Measurements from ENCODE around the gene RBM20.

DNA sequence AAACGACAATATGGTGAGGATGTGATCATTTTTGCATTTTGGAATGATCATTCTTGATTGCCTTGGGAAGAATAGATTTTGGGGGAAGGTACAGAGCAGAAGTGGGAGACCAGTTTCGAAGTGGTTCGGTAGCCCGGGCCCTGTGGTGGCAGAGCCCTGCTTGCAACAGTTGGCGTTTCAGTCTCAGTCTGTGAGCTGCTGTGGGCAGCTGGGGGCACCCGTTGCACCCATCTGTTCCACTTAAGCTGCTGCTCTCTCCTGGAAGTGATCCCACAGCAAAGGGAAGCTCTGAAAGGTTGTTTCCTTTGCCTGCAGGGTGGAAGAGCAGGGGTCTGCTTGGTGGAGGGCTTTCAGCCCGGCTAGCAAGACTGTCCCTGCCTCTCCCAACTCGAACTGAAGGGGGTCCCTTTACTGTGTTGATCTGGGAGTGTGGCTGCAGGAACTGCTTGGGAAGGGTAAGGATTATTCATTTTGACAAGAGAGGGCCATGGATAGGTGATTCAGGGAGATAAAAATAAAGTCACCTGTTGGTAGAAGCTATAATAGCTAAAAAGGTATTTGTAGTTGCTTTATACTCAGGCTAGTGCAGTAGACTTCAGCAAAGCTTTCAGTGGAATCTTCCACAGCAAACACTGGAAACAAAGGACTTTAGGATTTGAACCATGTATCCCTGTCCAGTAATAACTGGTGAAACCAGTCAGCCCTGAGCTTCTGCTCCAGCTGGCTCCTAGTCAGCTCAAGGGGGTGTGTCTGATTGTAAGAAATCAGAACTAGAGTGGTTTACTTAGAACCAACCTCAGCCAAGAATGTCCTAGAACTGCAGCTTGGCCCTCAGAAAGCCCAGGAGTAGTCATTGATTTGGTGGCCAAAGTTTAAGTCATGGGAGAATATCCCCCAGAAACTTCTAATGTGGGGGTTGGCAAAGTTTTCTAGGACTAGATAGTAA, 174.4 kb downstream of the RBM20 start:
- TF ChIP-seq CTCF (CRISPR knock-in tag; IDR thresholded peaks at IDR 0.05) (no peak), SMAD1 (CRISPR knock-in tag; IDR thresholded peaks at IDR 0.05; ENCODE audit: borderline replicate concordance, low read depth) (no peak), ZNF850 (CRISPR knock-in tag; conservative IDR thresholded peaks at IDR 0.05) (no peak), SETDB1 (CRISPR knock-in tag; IDR thresholded peaks at IDR 0.05; ENCODE audit: borderline replicate concordance) (no peak), ZNF253 (CRISPR knock-in tag; IDR thresholded peaks at IDR 0.05; ENCODE audit: borderline replicate concordance) (no peak), RFX1 (IDR thresholded peaks at IDR 0.05) (no peak), ZNF230 (CRISPR knock-in tag; IDR thresholded peaks at IDR 0.05) (no peak), ZNF513 (CRISPR knock-in tag; conservative IDR thresholded peaks at IDR 0.05) (no peak), FOXK2 (IDR thresholded peaks at IDR 0.05) (no peak)
- TF ChIP-seq, protein P1, sequence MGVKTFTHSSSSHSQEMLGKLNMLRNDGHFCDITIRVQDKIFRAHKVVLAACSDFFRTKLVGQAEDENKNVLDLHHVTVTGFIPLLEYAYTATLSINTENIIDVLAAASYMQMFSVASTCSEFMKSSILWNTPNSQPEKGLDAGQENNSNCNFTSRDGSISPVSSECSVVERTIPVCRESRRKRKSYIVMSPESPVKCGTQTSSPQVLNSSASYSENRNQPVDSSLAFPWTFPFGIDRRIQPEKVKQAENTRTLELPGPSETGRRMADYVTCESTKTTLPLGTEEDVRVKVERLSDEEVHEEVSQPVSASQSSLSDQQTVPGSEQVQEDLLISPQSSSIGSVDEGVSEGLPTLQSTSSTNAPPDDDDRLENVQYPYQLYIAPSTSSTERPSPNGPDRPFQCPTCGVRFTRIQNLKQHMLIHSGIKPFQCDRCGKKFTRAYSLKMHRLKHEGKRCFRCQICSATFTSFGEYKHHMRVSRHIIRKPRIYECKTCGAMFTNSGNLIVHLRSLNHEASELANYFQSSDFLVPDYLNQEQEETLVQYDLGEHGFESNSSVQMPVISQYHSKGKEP (CRISPR knock-in tag; IDR thresholded peaks at IDR 0.05) = no peak
- TF ChIP-seq, protein P2, sequence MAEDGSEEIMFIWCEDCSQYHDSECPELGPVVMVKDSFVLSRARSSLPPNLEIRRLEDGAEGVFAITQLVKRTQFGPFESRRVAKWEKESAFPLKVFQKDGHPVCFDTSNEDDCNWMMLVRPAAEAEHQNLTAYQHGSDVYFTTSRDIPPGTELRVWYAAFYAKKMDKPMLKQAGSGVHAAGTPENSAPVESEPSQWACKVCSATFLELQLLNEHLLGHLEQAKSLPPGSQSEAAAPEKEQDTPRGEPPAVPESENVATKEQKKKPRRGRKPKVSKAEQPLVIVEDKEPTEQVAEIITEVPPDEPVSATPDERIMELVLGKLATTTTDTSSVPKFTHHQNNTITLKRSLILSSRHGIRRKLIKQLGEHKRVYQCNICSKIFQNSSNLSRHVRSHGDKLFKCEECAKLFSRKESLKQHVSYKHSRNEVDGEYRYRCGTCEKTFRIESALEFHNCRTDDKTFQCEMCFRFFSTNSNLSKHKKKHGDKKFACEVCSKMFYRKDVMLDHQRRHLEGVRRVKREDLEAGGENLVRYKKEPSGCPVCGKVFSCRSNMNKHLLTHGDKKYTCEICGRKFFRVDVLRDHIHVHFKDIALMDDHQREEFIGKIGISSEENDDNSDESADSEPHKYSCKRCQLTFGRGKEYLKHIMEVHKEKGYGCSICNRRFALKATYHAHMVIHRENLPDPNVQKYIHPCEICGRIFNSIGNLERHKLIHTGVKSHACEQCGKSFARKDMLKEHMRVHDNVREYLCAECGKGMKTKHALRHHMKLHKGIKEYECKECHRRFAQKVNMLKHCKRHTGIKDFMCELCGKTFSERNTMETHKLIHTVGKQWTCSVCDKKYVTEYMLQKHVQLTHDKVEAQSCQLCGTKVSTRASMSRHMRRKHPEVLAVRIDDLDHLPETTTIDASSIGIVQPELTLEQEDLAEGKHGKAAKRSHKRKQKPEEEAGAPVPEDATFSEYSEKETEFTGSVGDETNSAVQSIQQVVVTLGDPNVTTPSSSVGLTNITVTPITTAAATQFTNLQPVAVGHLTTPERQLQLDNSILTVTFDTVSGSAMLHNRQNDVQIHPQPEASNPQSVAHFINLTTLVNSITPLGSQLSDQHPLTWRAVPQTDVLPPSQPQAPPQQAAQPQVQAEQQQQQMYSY (CRISPR knock-in tag; IDR thresholded peaks at IDR 0.05) = no peak
- TF ChIP-seq, protein P3, sequence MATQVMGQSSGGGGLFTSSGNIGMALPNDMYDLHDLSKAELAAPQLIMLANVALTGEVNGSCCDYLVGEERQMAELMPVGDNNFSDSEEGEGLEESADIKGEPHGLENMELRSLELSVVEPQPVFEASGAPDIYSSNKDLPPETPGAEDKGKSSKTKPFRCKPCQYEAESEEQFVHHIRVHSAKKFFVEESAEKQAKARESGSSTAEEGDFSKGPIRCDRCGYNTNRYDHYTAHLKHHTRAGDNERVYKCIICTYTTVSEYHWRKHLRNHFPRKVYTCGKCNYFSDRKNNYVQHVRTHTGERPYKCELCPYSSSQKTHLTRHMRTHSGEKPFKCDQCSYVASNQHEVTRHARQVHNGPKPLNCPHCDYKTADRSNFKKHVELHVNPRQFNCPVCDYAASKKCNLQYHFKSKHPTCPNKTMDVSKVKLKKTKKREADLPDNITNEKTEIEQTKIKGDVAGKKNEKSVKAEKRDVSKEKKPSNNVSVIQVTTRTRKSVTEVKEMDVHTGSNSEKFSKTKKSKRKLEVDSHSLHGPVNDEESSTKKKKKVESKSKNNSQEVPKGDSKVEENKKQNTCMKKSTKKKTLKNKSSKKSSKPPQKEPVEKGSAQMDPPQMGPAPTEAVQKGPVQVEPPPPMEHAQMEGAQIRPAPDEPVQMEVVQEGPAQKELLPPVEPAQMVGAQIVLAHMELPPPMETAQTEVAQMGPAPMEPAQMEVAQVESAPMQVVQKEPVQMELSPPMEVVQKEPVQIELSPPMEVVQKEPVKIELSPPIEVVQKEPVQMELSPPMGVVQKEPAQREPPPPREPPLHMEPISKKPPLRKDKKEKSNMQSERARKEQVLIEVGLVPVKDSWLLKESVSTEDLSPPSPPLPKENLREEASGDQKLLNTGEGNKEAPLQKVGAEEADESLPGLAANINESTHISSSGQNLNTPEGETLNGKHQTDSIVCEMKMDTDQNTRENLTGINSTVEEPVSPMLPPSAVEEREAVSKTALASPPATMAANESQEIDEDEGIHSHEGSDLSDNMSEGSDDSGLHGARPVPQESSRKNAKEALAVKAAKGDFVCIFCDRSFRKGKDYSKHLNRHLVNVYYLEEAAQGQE (IDR thresholded peaks at IDR 0.05; ENCODE audit: borderline replicate concordance in 1 of 2, low read depth in 1 of 2, low read length in 2 of 2) = no peak
